NK-92 (cell line): ENCODE measurements around the gene ANKRD13B.
"Not testable (repeated sequence)": the region's sequence is repeated elsewhere in the genome, so short reads cannot be mapped to it uniquely, and the experiment has no call there.

Source experiments
- DNase-seq: peaks from one replicate; lab custom pipeline; 2025; ENCODE audit not compliant: unreplicated experiment; lab: John Stamatoyannopoulos, UW

ANKRD13B gene

GRCh38 chr17:29640981-29641642 lies 48.2 kb downstream of the ANKRD13B start:
- DNase-seq: no peak

- DNase-seq: no peak
Measured at GRCh38 chr17:29642171-29642611, 49.3 kb downstream of the ANKRD13B start.

- DNase-seq: no peak
Measured at GRCh38 chr17:29643817-29644160, 50.9 kb downstream of the ANKRD13B start.

GRCh38 chr17:29645515-29646051 lies 52.7 kb downstream of the ANKRD13B start:
- no peak for DNase-seq

GRCh38 chr17:29648005-29648404 lies 55.1 kb downstream of the ANKRD13B start:
- no peak for DNase-seq

GRCh38 chr17:29649359-29649758 lies 56.4 kb downstream of the ANKRD13B start:
- no peak for DNase-seq

GRCh38 chr17:29650396-29650795 lies 57.5 kb downstream of the ANKRD13B start:
- DNase-seq: no peak

- DNase-seq: not testable (repeated sequence)
Measured at GRCh38 chr17:29651913-29652312, 59.0 kb downstream of the ANKRD13B start.

- DNase-seq: no peak
Measured at GRCh38 chr17:29652976-29653375, 60.0 kb downstream of the ANKRD13B start.

- no peak for DNase-seq
Measured at GRCh38 chr17:29653995-29654714, 61.2 kb downstream of the ANKRD13B start.

- no peak for DNase-seq
Measured at GRCh38 chr17:29655323-29655722, 62.4 kb downstream of the ANKRD13B start.

- no peak for DNase-seq
Measured at GRCh38 chr17:29659155-29659554, 66.2 kb downstream of the ANKRD13B start.

- no peak for DNase-seq
Measured at GRCh38 chr17:29661213-29661612, 68.3 kb downstream of the ANKRD13B start.

GRCh38 chr17:29663155-29663554 lies 70.2 kb downstream of the ANKRD13B start:
- DNase-seq: no peak
